Esophagus squamous epithelium (tissue), 5 donors: ENCODE results near the gene LZTR1. TPM values are rescaled to one million over a fixed set of nuclear protein-coding genes. Genes with fewer than 3 reads are reported as not detected.

Experiments
- DNase-seq: peaks from one replicate; lab custom pipeline; 2025; lab: John Stamatoyannopoulos, UW
- H3K27ac ChIP-seq, 4 donors: fragments of 200-600 bp; sonication (generic); one replicate each; pipeline ENCODE4 v1.5.1; 2016 to 2019; ENCODE audit warnings: mild to moderate bottlenecking in 1 of 4
- H3K27me3 ChIP-seq, 4 donors: fragments of 200-600 bp; sonication (generic); 1 replicate in 3 of 4; 2 replicates in 1 of 4; pipeline versions ENCODE4 v1.5.1 to v1.6.0; 2017 to 2021; ENCODE audit warnings: antibody characterized with exemption in 1 of 4
- H3K36me3 ChIP-seq, 3 donors: fragments of 200-600 bp; sonication (generic); one replicate each; pipeline ENCODE4 v1.5.1; 2016 to 2019
- H3K4me1 ChIP-seq, 3 donors: fragments of 200-600 bp; sonication (generic); one replicate each; pipeline ENCODE4 v1.5.1; 2017 to 2019
- H3K4me3 ChIP-seq, 4 donors: fragments of 200-600 bp; sonication (generic); 1 replicate in 3 of 4; 2 replicates in 1 of 4; pipeline ENCODE4 v1.5.1; 2016 to 2019; ENCODE audit warnings: mild to moderate bottlenecking in 2 of 4, moderate library complexity in 1 of 4
- H3K9me3 ChIP-seq, 3 donors: fragments of 200-600 bp; sonication (generic); one replicate each; pipeline ENCODE4 v1.5.1; 2016 to 2019
- POLR2A ChIP-seq, 4 donors: fragments of 450-650 bp; IDR thresholded peaks; one replicate each; pipeline ENCODE4 v1.6.1; 2017; ENCODE audit warnings: antibody characterized with exemption in 4 of 4, mild to moderate bottlenecking in 4 of 4, moderate library complexity in 3 of 4
- WGBS, 2 donors: methylation state at CpG; one replicate each; pipeline ENCODE4 v1.1.5; 2018; 5-methylcytosine and 5-hydroxymethylcytosine counted together
- intact Hi-C: fragments of 100-400 bp; cut with DNase I; formaldehyde crosslinking; loops from one replicate; pipeline ENCODE4 v1.15.0; 2022
- total RNA-seq, 4 donors: library from RNA; depleted of rRNA; stranded (reverse); fragments of >200 nt; gene quantifications; one replicate each; pipeline ENCODE4 v1.1.0, GENCODE V29; 2016
- TF ChIP-seq, protein P1 (sequence below), 6 experiments: fragments of 450-650 bp in 4 of 6; fragments of 200-600 bp in 2 of 6; sonication (generic) in 2 of 6; IDR thresholded peaks; one replicate each; pipeline ENCODE4 v1.5.1; 2016 to 2019; ENCODE audit warnings: antibody characterized with exemption in 6 of 6, mild to moderate bottlenecking in 4 of 6, moderate library complexity in 4 of 6
- donor health status: DM: yes; HTN: yes; CAD: no.

LZTR1 gene
- total RNA-seq, 4 donors from 2014 or later, result 15.3 to 44.4 (median 25.5) TPM

DNA sequence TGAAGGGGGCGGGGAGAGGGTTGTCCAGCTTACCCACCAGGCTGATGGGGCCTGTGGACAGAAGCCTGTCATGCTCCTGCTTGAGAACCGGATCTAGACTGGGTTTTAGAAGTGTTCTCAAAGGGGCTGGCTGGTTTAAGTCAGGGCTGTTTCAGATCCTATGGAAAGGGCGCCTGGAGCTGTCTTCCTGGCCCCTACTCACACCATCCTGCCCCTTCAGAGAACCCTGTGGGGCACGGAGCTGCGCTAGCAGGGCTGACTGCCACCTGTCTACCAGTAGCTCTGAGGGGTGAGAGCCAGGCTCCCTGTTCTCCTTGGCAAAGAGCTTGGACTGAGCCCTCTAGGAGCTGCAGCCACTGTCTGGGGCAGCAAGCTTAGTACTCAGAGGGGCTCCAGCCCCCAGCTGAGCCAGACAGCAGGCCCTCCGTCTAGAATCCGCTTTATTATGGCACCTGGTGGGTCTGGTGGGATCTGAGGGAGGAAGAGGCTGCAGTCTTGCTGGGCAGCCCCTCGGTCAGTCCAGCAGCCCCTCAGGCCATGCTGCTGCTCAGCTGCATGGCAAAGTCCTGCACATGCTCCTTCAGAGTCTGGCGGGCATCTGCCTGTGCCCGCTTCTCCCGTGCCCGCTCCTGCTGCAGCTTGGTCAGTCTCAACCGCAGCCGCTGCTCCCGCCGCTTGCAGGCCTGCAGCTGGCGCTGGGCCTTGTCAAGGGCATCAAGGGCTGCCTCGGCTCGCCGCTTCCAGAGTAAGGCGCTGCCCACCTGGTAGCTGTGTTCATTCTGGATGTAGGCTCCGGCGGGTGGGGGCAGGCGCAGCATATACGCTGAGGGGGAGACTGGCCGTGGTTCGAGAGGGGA, 17.5 kb downstream of the LZTR1 start:
- H3K27ac ChIP-seq, result peak overlapping the region in 2 of 4 donors; percentile 5 to 100
- DNase-seq, result no peak
- H3K4me3 ChIP-seq, result peak overlapping the region in 1 of 4 donors; percentile 93
- no peaks in the 10 kb centered on the region for H3K9me3 ChIP-seq
- H3K4me1 ChIP-seq, result peaks cover 18 to 48% (median 29%) of the 10 kb centered on the region in 3 donors
- WGBS, 2 donors, result 69 to 80% methylated on average over 1 to 3 of the region's 27 CpGs
- TF ChIP-seq, protein P1, sequence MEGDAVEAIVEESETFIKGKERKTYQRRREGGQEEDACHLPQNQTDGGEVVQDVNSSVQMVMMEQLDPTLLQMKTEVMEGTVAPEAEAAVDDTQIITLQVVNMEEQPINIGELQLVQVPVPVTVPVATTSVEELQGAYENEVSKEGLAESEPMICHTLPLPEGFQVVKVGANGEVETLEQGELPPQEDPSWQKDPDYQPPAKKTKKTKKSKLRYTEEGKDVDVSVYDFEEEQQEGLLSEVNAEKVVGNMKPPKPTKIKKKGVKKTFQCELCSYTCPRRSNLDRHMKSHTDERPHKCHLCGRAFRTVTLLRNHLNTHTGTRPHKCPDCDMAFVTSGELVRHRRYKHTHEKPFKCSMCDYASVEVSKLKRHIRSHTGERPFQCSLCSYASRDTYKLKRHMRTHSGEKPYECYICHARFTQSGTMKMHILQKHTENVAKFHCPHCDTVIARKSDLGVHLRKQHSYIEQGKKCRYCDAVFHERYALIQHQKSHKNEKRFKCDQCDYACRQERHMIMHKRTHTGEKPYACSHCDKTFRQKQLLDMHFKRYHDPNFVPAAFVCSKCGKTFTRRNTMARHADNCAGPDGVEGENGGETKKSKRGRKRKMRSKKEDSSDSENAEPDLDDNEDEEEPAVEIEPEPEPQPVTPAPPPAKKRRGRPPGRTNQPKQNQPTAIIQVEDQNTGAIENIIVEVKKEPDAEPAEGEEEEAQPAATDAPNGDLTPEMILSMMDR (IDR thresholded peaks at IDR 0.05), result no peak
- no peak for TF ChIP-seq POLR2A (IDR thresholded peaks at IDR 0.05)
- peaks cover 23 to 60% (median 31%) of the 10 kb centered on the region in 3 donors for H3K36me3 ChIP-seq
- intact Hi-C loops, result no loop called here
- H3K27me3 ChIP-seq, result no peaks in the 10 kb centered on the region

DNA sequence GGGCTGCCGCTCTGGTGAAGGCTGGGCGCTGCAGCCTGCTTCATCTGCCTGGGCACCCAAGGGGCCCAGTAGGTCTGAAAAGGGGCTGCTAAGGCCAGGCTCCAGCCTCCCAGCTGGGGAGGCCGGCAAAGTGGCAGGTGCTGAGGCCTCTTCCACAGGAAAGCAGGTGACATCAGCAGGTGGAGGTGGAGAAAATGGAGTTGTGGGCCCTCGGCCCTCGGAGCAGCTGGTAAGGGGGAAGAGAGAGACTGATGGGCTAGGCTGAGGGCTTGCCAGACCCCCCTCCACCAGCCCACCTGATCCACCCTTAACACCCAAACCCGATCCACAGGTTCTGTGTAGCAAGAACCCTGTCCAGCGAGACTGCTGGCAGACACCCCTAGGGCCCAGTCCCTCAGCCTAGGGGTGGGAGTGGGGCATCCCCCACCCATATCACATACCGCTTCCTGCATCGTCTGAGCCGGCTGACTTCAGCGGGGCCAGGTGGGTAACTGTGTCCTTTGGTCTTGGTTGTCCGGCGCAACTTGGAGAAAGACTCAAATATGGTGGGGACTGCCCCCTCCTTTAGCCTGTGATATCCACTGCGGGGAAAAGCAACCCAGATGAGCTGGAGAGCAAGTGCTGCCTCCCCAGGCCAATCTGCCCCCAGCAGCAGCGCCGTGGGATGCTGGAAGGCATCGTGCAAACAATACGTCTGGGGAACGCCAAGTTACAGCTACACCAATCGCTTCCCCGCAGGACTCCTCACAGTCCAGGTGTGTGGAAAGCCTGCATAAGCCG, 18.3 kb downstream of the LZTR1 start:
- Histone ChIP-seq H3K27me3 (no peaks in the 10 kb centered on the region), H3K36me3 (peaks cover 19 to 52% (median 26%) of the 10 kb centered on the region in 3 donors), H3K4me3 (peak overlapping the region; percentile 80 to 93 (median 84)), H3K9me3 (no peaks in the 10 kb centered on the region), H3K27ac (peak overlapping the region; percentile 99 to 100 (median 100)), H3K4me1 (peaks cover 18 to 48% (median 29%) of the 10 kb centered on the region in 3 donors)
- intact Hi-C loops, result no loop called here
- DNase-seq, result no peak
- TF ChIP-seq, protein P1 (IDR thresholded peaks at IDR 0.05), result no peak
- TF ChIP-seq POLR2A (IDR thresholded peaks at IDR 0.05), result no peak
- whole genome bisulfite sequencing, 2 donors, result 24 to 35% methylated on average over 10 to 11 of the region's 22 CpGs

DNA sequence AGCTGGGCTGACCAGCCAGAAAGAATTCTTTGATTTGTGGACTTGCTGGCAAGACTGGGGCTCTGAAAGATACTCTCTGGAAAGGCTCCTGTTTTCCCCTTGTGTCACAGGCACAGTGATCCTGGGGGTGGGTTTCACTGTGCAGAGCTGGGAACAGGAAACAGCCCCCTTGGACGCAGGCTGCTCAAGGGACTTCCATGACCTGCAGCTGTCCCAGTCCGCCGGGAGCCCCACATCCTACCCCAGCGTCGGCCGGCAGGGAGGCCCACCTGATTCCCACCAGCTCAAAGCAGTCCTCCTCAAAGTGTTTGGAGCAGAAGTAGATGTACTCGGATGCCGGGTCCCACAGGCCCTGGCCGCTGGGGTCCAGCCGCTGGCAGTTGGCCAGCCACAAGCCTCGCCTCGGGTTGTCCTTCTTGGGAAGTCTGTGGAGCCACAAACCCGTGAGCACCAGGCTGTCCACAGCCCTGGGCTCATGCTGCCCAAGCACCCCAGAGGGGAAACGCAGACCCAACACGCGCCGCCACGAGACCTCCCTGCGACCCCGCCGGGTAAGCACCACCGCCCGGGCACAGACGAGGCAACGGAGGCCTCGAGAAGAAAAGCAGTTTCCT, 19.0 kb downstream of the LZTR1 start:
- intact Hi-C loops, result no loop called here
- H3K27ac ChIP-seq, result peak overlapping the region; percentile 99 to 100 (median 100)
- no peaks in the 10 kb centered on the region for H3K27me3 ChIP-seq
- H3K36me3 ChIP-seq, result peaks cover 12 to 45% (median 23%) of the 10 kb centered on the region in 3 donors
- WGBS, 2 donors, result no CpG with 5 or more reads among the region's 26 CpGs
- H3K4me3 ChIP-seq, result peak overlapping the region; percentile 80 to 93 (median 84)
- TF ChIP-seq POLR2A (IDR thresholded peaks at IDR 0.05), result no peak
- TF ChIP-seq, protein P1 (IDR thresholded peaks at IDR 0.05), result no peak
- no peak for DNase-seq
- no peaks in the 10 kb centered on the region for H3K9me3 ChIP-seq
- H3K4me1 ChIP-seq, result peaks cover 18 to 48% (median 29%) of the 10 kb centered on the region in 3 donors

DNA sequence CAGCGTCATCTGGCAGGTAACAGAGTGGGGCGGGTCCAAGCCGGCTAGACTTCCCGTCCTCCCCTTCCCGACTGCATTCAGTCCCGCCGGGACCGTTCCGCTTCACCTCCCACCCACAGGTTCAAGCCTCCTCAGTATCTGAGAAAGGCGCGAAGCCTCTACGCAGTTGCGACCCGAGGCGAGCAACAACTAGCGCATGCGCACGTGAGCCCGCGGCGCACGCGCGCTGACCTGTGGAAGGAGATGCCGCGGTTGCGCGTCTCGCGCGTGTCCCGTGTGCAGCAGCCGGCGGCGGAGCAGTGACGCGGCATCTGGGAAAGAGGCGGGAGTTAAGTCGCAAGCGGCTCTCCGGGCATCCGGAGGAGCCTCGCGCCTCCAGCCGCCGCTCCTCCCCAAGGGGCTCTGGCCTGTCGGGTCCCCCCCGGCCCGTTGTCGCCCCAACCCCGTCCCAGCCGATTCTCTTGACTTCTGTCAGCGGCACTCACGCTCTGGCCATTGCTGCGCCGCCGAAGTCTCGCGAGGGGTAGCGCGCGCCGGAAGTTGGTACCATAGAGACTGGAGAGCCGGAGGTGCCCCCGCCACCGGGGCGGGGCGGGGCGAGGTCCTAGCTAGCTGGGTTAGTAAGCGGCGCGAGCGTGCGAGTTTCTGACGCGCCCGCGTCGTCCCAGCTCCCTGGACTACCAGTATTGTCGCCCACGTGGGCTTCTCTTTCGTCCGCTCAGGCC, 19.7 kb downstream of the LZTR1 start, which contains the start of gene THAP7:
Gene THAP7 (minus strand): TSS at position 518 of the 725 bp plus-strand sequence. CDS start 207 bp downstream, at position 311.
- WGBS, 2 donors, result 0% methylated on average over 26 of the region's 83 CpGs; no CpG with 5 or more reads in 1 of the 2 donors

More for the DNA sequence above, 19.7 kb downstream of the LZTR1 start, which contains the start of gene THAP7:
- Histone ChIP-seq H3K27me3 (no peaks in the 10 kb centered on the region), H3K4me3 (peak within 1 kb of the TSS; percentile 80 to 93 (median 84)), H3K27ac (peak within 1 kb of the TSS; percentile 99 to 100 (median 100)), H3K36me3 (peaks cover 10 to 38% (median 22%) of the 10 kb centered on the region in 3 donors), H3K9me3 (no peaks in the 10 kb centered on the region), H3K4me1 (peaks cover 18 to 48% (median 29%) of the 10 kb centered on the region in 3 donors)
- TF ChIP-seq, protein P1 (IDR thresholded peaks at IDR 0.05), result peak in 1 of 6 experiments; percentile 11
- peak in 3 of 4 donors; percentile 44 to 85 (median 84) for TF ChIP-seq POLR2A (IDR thresholded peaks at IDR 0.05)
- intact Hi-C loops, result no loop called here
- DNase-seq, result peak; percentile 87
